GM12878 (cell line): ENCODE data around the gene CAPN9. TPM values are rescaled to one million over a fixed set of nuclear protein-coding genes. Genes with fewer than 3 reads are reported as not detected.

ENCODE experiments used
- ATAC-seq: fragments of 200-7000 bp; cut with Tn5 transposase; 3 replicates; pipeline ENCODE4 v1.9.1; 2020; ENCODE audit warnings: mild to moderate bottlenecking, moderate library complexity
- BruUV-seq: library from RNA; stranded (reverse); fragments of 400-500 nt; replicated peaks from 2 replicates; lab custom pipeline; 2021; lab: Mats Ljungman, UMichigan
- CTCF ChIA-PET: fragments of 300-600 bp; sonication (Branson Sonifier 250); formaldehyde crosslinking; extraction: SDS; loops from one replicate; lab custom pipeline; 2021; ENCODE audit warnings: inconsistent platforms; lab: Yijun Ruan, JAX
- POLR2A ChIA-PET: fragments of 350-600 bp; formaldehyde crosslinking; extraction: SDS; loops from one replicate; lab custom pipeline; 2021; ENCODE audit warnings: inconsistent platforms; lab: Charles Lee
- RAD21 ChIA-PET: fragments of 300-600 bp; sonication (Branson Sonifier 250); formaldehyde crosslinking; loops from one replicate; lab custom pipeline; 2023; ENCODE audit warnings: antibody characterized with exemption; ENCODE audit not compliant: unreplicated experiment; lab: Charles Lee
- SMC1A ChIA-PET: fragments of 300-600 bp; sonication (Branson Sonifier 250); formaldehyde crosslinking; loops from one replicate; lab custom pipeline; 2023; ENCODE audit not compliant: unreplicated experiment, uncharacterized antibody; lab: Charles Lee
- DNase-seq: peaks from one replicate; pipeline ENCODE4 v3.0.0-alpha.2; 2011; ENCODE audit warnings: low read depth, low spot score
- FAIRE-seq: peaks from 3 replicates; lab custom pipeline; 2011; peaks lifted over from hg19 to GRCh38; lab: Jason Lieb, UNC
- H2AFZ ChIP-seq: 2 replicates; pipeline ENCODE4 v1.6.0; 2011; ENCODE audit warnings: low read depth, low read length, control low read depth; ENCODE audit not compliant: control insufficient read depth
- H3K27ac ChIP-seq: 2 replicates; pipeline ENCODE4 v1.5.1; 2011; ENCODE audit warnings: control low read depth; ENCODE audit not compliant: control insufficient read depth, insufficient read depth
- H3K27me3 ChIP-seq, 2 experiments: replicated peaks in 1 of 2; 2 replicates each; pipeline versions ENCODE4 v1.6.0 to v1.6.1; 2011; ENCODE audit warnings: low read length in 1 of 2; ENCODE audit not compliant: control insufficient read depth in 2 of 2, insufficient read depth in 2 of 2
- H3K36me3 ChIP-seq, 2 experiments: 2 replicates each; pipeline ENCODE4 v1.5.1; 2011; ENCODE audit warnings: low read length in 1 of 2; ENCODE audit not compliant: control insufficient read depth in 2 of 2, insufficient read depth in 2 of 2
- H3K4me1 ChIP-seq: 2 replicates; pipeline ENCODE4 v1.6.1; 2011; ENCODE audit warnings: mild to moderate bottlenecking, low read length, moderate library complexity, mixed read lengths; ENCODE audit not compliant: control insufficient read depth, insufficient read depth
- H3K4me2 ChIP-seq: 2 replicates; pipeline ENCODE4 v1.6.0; 2011; ENCODE audit warnings: control low read depth; ENCODE audit not compliant: control insufficient read depth, insufficient read depth
- H3K4me3 ChIP-seq: fragments of 200-600 bp; sonication (generic); 2 replicates; pipeline ENCODE4 v1.5.1; 2016
- H3K79me2 ChIP-seq: 2 replicates; pipeline ENCODE4 v1.6.0; 2011; ENCODE audit warnings: low read length; ENCODE audit not compliant: control insufficient read depth, insufficient read depth
- H3K9ac ChIP-seq: 2 replicates; pipeline ENCODE4 v1.8.0; 2011; ENCODE audit warnings: low read length, control low read depth, mixed read lengths; ENCODE audit not compliant: control insufficient read depth, insufficient read depth
- H3K9me3 ChIP-seq: replicated peaks from 3 replicates; pipeline ENCODE4 v1.5.1; 2011; ENCODE audit warnings: mild to moderate bottlenecking, low read length; ENCODE audit not compliant: control insufficient read depth, insufficient read depth
- H4K20me1 ChIP-seq: 2 replicates; pipeline ENCODE4 v1.6.0; 2011; ENCODE audit not compliant: control insufficient read depth, insufficient read depth
- CREM ChIP-seq: IDR thresholded peaks from 2 replicates; pipeline ENCODE4 v1.6.1; 2014; ENCODE audit warnings: antibody characterized with exemption, low read depth
- HSF1 ChIP-seq: fragments of 150-350 bp; IDR thresholded peaks from 2 replicates; pipeline ENCODE4 v1.6.1; 2014; ENCODE audit warnings: mild to moderate bottlenecking, low read depth, low read length
- JUND ChIP-seq: IDR thresholded peaks from 2 replicates; pipeline ENCODE4 v1.6.1; 2012; ENCODE audit warnings: low read depth, mild to moderate bottlenecking, low read length, improper control_type of control experiment, moderate library complexity
- NR2C1 ChIP-seq: fragments of 450-650 bp; IDR thresholded peaks from 2 replicates; pipeline ENCODE4 v1.6.1; 2017; ENCODE audit warnings: antibody characterized with exemption, mild to moderate bottlenecking, moderate library complexity
- SMAD1 ChIP-seq: fragments of 450-650 bp; IDR thresholded peaks from 2 replicates; pipeline ENCODE4 v1.6.1; 2018; ENCODE audit warnings: mild to moderate bottlenecking, low read depth; ENCODE audit not compliant: partially characterized antibody
- SUPT20H ChIP-seq: IDR thresholded peaks from 2 replicates; pipeline ENCODE4 v1.6.1; 2011; ENCODE audit warnings: low read depth, mild to moderate bottlenecking, low read length, moderate library complexity, borderline replicate concordance; ENCODE audit not compliant: control insufficient read depth
- ZNF622 ChIP-seq: fragments of 450-650 bp; IDR thresholded peaks from 2 replicates; pipeline ENCODE4 v1.6.1; 2017; ENCODE audit warnings: mild to moderate bottlenecking, inconsistent platforms
- WGBS: methylation state at CpG from one replicate; pipeline ENCODE4 v1.1.6; 2016; ENCODE audit warnings: low lambda C conversion rate; ENCODE audit not compliant: insufficient replicate concordance, insufficient coverage; ENCODE audit errors: missing lambda C conversion rate; 5-methylcytosine and 5-hydroxymethylcytosine counted together
- in situ Hi-C: fragments of 300-500 bp; cut with MboI; formaldehyde crosslinking; loops from 9 replicates; pipeline ENCODE4 v1.14.3; 2018; ENCODE audit warnings: mixed read lengths
- intact Hi-C: fragments of 100-400 bp; cut with micrococcal nuclease; formaldehyde crosslinking; loops from one replicate; pipeline ENCODE4 v1.14.2; 2022; ENCODE audit not compliant: unreplicated experiment
- polyA plus RNA-seq, 11 experiments: library from polyadenylated mRNA; depleted of rRNA in 4 of 11; unstranded in 6 of 11; stranded (reverse) in 5 of 11; fragments of >200 nt; fragmentation: Nextera tagmentation in 4 of 11; fragmentation: Illumina TruSeq in 1 of 11; extraction: Ambion mirVana in 4 of 11; extraction: Trizol in 1 of 11; gene quantifications; 1 replicate in 1 of 11; 2 replicates in 10 of 11; pipeline versions ENCODE4 v1.2.1 to v1.2.3, GENCODE V29; 2011 to 2016; ENCODE audit warnings: inconsistent platforms in 2 of 11, missing spikeins in 2 of 11, low read depth in 1 of 11
- total RNA-seq, 4 experiments: library from RNA; depleted of rRNA in 3 of 4; stranded (reverse); fragments of >200 nt in 3 of 4; fragmentation: Illumina TruSeq in 1 of 4; extraction: Trizol in 1 of 4; gene quantifications; 2 replicates each; pipeline versions ENCODE4 v1.2.1 to v1.2.3, GENCODE V29; 2013 to 2021
- TF ChIP-seq, protein P1 (sequence below): IDR thresholded peaks from 2 replicates; pipeline ENCODE4 v1.6.1; 2012; ENCODE audit warnings: mild to moderate bottlenecking, low read depth, low read length

Gene CAPN9
- total and polyA plus RNA-seq, 10 of the 15 experiments (the other 5 are each of a cell fraction or from before 2014, with no cell fraction given), result not detected

DNA sequence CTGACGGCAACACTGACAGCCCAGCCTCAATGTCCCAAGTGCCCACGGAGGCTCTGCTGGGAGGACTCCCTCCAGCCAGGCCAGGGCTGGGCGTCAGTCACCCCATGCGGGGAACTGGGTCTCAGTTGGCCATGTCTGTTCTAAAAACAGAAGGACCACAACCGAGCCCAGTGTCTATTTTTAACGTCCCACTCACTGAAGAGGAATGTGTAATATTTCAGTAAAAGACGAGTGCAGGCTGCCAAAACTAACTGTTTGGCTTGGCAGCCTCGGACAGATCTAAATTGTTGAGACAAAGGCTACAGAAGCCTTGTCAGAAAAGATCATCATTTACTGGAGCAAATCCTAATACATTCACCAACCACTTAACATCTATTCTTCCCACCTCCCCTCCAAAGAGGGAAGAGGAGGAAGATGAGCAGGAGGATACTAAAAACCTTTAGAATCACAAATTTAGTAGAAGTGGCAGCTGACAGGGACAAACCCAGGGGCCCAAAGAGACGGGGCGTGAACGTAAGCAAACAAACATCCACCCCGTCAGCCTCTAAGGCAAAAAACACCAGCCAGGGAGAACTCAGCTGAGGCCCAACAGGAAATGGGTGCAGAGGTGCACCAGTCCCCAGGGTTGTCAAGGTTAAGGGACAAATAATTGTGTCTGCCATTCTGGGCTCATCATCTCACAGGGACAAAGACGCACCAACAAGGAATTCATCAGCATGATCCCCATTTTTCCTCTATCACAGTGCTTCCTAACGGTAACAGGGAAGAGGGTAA, 102.5 kb downstream of the CAPN9 start:
- Histone ChIP-seq H3K79me2 (no peaks in the 10 kb centered on the region), H3K9ac (no peak overlapping the region)
- FAIRE-seq (no peak), DNase-seq (no peak)
- in situ Hi-C loops, result no loop called here
- POLR2A ChIA-PET, result no interaction called here
- no peak for TF ChIP-seq ZNF622
- TF ChIP-seq JUND, result no peak
- TF ChIP-seq HSF1, result no peak
- TF ChIP-seq, protein P1, sequence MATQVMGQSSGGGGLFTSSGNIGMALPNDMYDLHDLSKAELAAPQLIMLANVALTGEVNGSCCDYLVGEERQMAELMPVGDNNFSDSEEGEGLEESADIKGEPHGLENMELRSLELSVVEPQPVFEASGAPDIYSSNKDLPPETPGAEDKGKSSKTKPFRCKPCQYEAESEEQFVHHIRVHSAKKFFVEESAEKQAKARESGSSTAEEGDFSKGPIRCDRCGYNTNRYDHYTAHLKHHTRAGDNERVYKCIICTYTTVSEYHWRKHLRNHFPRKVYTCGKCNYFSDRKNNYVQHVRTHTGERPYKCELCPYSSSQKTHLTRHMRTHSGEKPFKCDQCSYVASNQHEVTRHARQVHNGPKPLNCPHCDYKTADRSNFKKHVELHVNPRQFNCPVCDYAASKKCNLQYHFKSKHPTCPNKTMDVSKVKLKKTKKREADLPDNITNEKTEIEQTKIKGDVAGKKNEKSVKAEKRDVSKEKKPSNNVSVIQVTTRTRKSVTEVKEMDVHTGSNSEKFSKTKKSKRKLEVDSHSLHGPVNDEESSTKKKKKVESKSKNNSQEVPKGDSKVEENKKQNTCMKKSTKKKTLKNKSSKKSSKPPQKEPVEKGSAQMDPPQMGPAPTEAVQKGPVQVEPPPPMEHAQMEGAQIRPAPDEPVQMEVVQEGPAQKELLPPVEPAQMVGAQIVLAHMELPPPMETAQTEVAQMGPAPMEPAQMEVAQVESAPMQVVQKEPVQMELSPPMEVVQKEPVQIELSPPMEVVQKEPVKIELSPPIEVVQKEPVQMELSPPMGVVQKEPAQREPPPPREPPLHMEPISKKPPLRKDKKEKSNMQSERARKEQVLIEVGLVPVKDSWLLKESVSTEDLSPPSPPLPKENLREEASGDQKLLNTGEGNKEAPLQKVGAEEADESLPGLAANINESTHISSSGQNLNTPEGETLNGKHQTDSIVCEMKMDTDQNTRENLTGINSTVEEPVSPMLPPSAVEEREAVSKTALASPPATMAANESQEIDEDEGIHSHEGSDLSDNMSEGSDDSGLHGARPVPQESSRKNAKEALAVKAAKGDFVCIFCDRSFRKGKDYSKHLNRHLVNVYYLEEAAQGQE, result no peak
- TF ChIP-seq SMAD1, result no peak
- no peak for TF ChIP-seq CREM
- no peak for TF ChIP-seq SUPT20H
- TF ChIP-seq NR2C1, result no peak
- TF ChIP-seq, all 136 proteins: peak for 0
- Histone ChIP-seq H3K27ac (no peak overlapping the region), H4K20me1 (no peaks in the 10 kb centered on the region), H3K9me3 (no peaks in the 10 kb centered on the region), H3K4me1 (no peaks in the 10 kb centered on the region), H3K4me3 (no peak overlapping the region), H3K36me3 (no peaks in the 10 kb centered on the region), H2AFZ (no peak overlapping the region), H3K27me3 (no peaks in the 10 kb centered on the region), H3K4me2 (no peak overlapping the region)
- ChIA-PET RAD21 (no interaction called here), CTCF (no interaction called here), SMC1A (no interaction called here)
- no peak for ATAC-seq
- no TSS peak for BruUV-seq
- WGBS, result 27% methylated on average over 14 of the region's 14 CpGs
- intact Hi-C loops, result no loop called here
